SK-N-MC (cell line): ENCODE data around the gene CFAP61.

Source experiments
- EZH2 ChIP-seq: fragments of 200-600 bp; sonication (generic); IDR thresholded peaks from one replicate; pipeline ENCODE4 v1.6.1; 2017; ENCODE audit warnings: antibody characterized with exemption
- POLR2AphosphoS5 ChIP-seq: IDR thresholded peaks from 2 replicates; pipeline ENCODE4 v1.6.1; 2012; ENCODE audit warnings: mild to moderate bottlenecking, low read depth, low read length, borderline replicate concordance

GRCh38 chr20:20024942-20025341, 27.4 kb upstream of the CFAP61 start:
- no peak for TF ChIP-seq EZH2
- TF ChIP-seq POLR2AphosphoS5, result no peak
